ENCODE measurements around the gene PCDHGA8.

PCDHGA8 gene

DNA sequence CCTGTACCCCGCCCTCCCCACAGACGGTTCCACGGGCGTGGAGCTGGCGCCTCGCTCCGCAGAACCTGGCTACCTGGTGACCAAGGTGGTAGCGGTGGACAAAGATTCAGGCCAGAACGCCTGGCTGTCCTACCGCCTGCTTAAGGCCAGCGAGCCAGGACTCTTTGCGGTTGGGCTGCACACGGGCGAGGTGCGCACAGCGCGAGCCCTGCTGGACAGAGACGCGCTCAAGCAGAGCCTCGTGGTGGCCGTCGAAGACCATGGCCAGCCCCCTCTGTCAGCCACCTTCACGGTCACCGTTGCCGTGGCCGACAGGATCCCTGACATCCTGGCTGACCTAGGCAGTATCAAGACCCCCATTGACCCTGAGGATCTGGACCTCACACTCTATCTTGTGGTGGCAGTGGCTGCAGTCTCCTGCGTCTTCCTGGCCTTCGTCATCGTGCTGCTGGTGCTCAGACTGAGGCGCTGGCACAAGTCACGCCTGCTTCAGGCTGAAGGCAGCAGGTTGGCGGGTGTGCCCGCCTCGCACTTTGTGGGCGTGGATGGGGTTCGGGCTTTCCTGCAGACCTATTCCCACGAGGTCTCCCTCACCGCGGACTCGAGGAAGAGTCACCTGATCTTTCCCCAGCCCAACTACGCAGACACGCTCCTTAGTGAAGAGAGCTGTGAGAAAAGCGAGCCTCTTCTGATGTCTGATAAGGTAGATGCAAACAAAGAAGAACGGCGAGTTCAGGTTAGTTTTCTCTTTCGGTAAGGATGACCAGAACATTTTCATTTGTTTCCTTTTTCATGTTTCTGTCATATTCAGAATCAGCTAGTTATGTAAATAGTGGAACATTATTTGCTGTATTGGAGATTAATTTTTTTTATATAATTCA lies 26.2 kb upstream of the PCDHGA8 start:
- H3K79me1 ChIP-seq (ENCODE audit: low read length), result no peaks in the 10 kb centered on the region
- H3K79me2 ChIP-seq (ENCODE audit: control insufficient read depth, insufficient read depth, low read length, poor library complexity), result no peaks in the 10 kb centered on the region
- H3K18ac ChIP-seq (ENCODE audit: low read length), result no peak overlapping the region
- no peak overlapping the region for H3K4me2 ChIP-seq (ENCODE audit: low read length)
- peaks cover 2 to 3% of the 10 kb centered on the region in 2 experiments for H3K36me3 ChIP-seq (ENCODE audit: control insufficient read depth in 1 of 2, insufficient read depth in 2 of 2, low read length in 2 of 2)
- no peak overlapping the region for H3K23ac ChIP-seq (ENCODE audit: low read length)
- no peak overlapping the region for H3K27ac ChIP-seq (ENCODE audit: low read depth, low read length)
- no peak overlapping the region for H2AK5ac ChIP-seq (ENCODE audit: low read length)
- H2BK120ac ChIP-seq (ENCODE audit: insufficient read depth, low read length, poor library complexity), result no peak overlapping the region
- no peak overlapping the region for H2BK12ac ChIP-seq (ENCODE audit: low read length)
- H4K12ac ChIP-seq (ENCODE audit: low read depth, low read length), result no peak overlapping the region
- no peak overlapping the region for H2BK5ac ChIP-seq (ENCODE audit: low read depth, low read length, poor library complexity)
- H3K4me1 ChIP-seq (ENCODE audit: control insufficient read depth in 1 of 2, insufficient read depth in 2 of 2, low read length in 2 of 2), result no peaks in the 10 kb centered on the region
- peaks cover 34% of the 10 kb centered on the region for H3K9me3 ChIP-seq (ENCODE audit: insufficient read depth, low read depth, low read length)
- no peak overlapping the region for H2AFZ ChIP-seq (ENCODE audit: insufficient read depth, low read length, poor library complexity)
- no peak overlapping the region for H3K9ac ChIP-seq (ENCODE audit: low read length)
- no peaks in the 10 kb centered on the region for H3K27me3 ChIP-seq (ENCODE audit: insufficient read depth, low read length)
- no peak overlapping the region for H3K4ac ChIP-seq (ENCODE audit: low read depth, low read length)
- no peak overlapping the region for H3K14ac ChIP-seq (ENCODE audit: low read length)
- no peak overlapping the region for H3K4me3 ChIP-seq (ENCODE audit: low read depth, low read length)
- H4K8ac ChIP-seq (ENCODE audit: low read depth, low read length), result no peak overlapping the region
- no CpG with 5 or more reads among the region's 46 CpGs for WGBS (ENCODE audit: extremely low coverage, insufficient coverage, insufficient read length)
- DNase-seq, result no peak
- H4K91ac ChIP-seq (ENCODE audit: low read depth, low read length), result no peak overlapping the region

DNA sequence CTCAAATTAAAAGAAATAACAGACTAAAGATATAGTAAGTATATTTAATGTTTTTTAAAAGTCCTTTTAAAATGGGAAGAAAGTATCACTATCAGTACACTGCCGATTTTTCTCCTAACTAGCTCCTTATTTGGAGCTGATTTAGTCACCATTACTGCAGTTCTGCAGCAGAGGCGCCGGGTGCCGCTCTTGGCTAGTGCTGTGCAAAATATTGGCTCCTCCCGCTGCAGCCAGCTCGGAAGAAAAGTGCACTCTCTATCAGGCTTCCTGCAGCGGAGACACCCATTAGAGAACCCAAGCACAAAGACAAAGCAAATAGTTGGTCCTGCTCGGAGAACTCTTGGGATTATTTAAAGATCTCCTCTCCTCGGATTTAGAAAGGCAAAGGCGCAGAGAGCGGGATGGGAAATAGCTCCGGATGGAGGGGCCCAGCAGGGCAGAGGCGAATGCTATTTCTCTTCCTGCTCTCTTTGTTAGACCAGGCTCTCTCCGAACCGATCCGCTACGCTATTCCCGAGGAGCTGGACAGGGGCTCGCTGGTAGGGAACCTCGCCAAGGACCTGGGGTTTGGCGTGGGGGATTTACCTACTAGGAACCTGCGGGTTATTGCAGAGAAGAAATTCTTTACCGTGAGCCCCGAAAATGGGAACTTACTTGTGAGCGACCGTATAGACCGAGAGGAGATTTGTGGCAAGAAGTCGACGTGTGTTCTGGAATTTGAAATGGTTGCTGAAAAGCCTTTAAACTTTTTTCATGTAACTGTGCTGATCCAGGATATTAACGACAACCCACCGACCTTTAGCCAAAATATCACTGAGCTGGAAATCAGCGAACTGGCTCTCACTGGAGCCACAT lies 22.2 kb upstream of the PCDHGA8 start, which contains the start of gene PCDHGB3:
TSS of gene PCDHGB3 (plus strand) at position 249 of the 855 bp plus-strand sequence. CDS start at position 402, 153 bp downstream.
- H4K8ac ChIP-seq (ENCODE audit: low read depth, low read length), result no peak within 1 kb of the TSS
- no peak for DNase-seq
- H3K23ac ChIP-seq (ENCODE audit: low read length), result no peak within 1 kb of the TSS
- no peak within 1 kb of the TSS for H2AK5ac ChIP-seq (ENCODE audit: low read length)
- H2BK12ac ChIP-seq (ENCODE audit: low read length), result no peak within 1 kb of the TSS
- no peak within 1 kb of the TSS for H3K4ac ChIP-seq (ENCODE audit: low read depth, low read length)
- H2BK120ac ChIP-seq (ENCODE audit: insufficient read depth, low read length, poor library complexity), result no peak within 1 kb of the TSS
- H3K18ac ChIP-seq (ENCODE audit: low read length), result no peak within 1 kb of the TSS
- no peaks in the 10 kb centered on the region for H3K27me3 ChIP-seq (ENCODE audit: insufficient read depth, low read length)
- peaks cover 38% of the 10 kb centered on the region for H3K9me3 ChIP-seq (ENCODE audit: insufficient read depth, low read depth, low read length)
- H3K4me2 ChIP-seq (ENCODE audit: low read length), result no peak within 1 kb of the TSS
- no peak within 1 kb of the TSS for H2BK5ac ChIP-seq (ENCODE audit: low read depth, low read length, poor library complexity)
- H3K4me1 ChIP-seq (ENCODE audit: control insufficient read depth in 1 of 2, insufficient read depth in 2 of 2, low read length in 2 of 2), result no peaks in the 10 kb centered on the region
- H4K91ac ChIP-seq (ENCODE audit: low read depth, low read length), result no peak within 1 kb of the TSS
- no peak within 1 kb of the TSS for H3K9ac ChIP-seq (ENCODE audit: low read length)
- no CpG with 5 or more reads among the region's 32 CpGs for WGBS (ENCODE audit: extremely low coverage, insufficient coverage, insufficient read length)
- H3K36me3 ChIP-seq (ENCODE audit: control insufficient read depth in 1 of 2, insufficient read depth in 2 of 2, low read length in 2 of 2), result peaks cover 2 to 3% of the 10 kb centered on the region in 2 experiments
- no peak within 1 kb of the TSS for H2AFZ ChIP-seq (ENCODE audit: insufficient read depth, low read length, poor library complexity)
- no peak within 1 kb of the TSS for H4K12ac ChIP-seq (ENCODE audit: low read depth, low read length)
- no peak within 1 kb of the TSS for H3K4me3 ChIP-seq (ENCODE audit: low read depth, low read length)
- H3K14ac ChIP-seq (ENCODE audit: low read length), result no peak within 1 kb of the TSS
- H3K79me1 ChIP-seq (ENCODE audit: low read length), result no peaks in the 10 kb centered on the region
- no peaks in the 10 kb centered on the region for H3K79me2 ChIP-seq (ENCODE audit: control insufficient read depth, insufficient read depth, low read length, poor library complexity)
- no peak within 1 kb of the TSS for H3K27ac ChIP-seq (ENCODE audit: low read depth, low read length)

DNA sequence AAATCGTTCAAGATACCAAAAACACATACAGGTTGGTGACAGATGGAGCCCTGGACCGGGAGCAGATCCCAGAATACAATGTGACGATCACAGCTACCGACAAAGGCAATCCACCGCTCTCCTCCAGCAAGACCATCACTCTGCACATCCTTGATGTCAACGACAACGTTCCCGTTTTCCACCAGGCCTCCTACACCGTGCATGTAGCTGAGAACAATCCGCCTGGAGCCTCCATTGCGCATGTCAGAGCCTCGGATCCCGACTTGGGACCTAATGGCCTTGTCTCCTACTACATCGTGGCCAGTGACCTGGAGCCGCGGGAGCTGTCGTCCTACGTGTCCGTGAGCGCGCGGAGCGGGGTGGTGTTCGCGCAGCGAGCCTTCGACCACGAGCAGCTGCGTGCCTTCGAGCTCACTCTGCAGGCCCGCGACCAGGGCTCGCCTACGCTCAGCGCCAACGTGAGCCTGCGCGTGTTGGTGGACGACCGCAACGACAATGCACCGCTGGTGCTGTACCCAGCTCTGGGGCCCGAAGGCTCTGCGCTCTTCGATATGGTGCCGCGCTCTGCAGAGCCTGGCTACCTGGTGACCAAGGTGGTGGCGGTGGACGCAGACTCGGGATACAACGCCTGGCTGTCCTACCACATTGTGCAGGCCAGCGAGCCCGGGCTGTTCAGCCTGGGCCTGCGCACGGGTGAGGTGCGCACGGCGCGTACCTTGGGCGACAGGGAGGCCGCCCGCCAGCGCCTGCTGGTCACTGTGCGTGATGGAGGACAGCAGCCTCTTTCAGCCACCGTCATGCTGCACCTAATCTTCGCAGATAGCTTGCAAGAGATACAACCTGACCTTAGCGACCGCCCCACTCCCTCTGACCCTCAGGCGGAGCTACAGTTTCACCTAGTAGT lies 20.6 kb upstream of the PCDHGA8 start:
- Histone ChIP-seq H3K4me3 (ENCODE audit: low read depth, low read length) (peak overlapping the region; percentile 13), H3K79me1 (ENCODE audit: low read length) (no peaks in the 10 kb centered on the region), H4K12ac (ENCODE audit: low read depth, low read length) (no peak overlapping the region), H3K4me2 (ENCODE audit: low read length) (no peak overlapping the region), H3K79me2 (ENCODE audit: control insufficient read depth, insufficient read depth, low read length, poor library complexity) (no peaks in the 10 kb centered on the region), H4K8ac (ENCODE audit: low read depth, low read length) (no peak overlapping the region), H3K27ac (ENCODE audit: low read depth, low read length) (no peak overlapping the region), H3K9ac (ENCODE audit: low read length) (no peak overlapping the region), H4K91ac (ENCODE audit: low read depth, low read length) (no peak overlapping the region), H2BK12ac (ENCODE audit: low read length) (no peak overlapping the region), H3K18ac (ENCODE audit: low read length) (no peak overlapping the region), H2BK120ac (ENCODE audit: insufficient read depth, low read length, poor library complexity) (no peak overlapping the region), H2AK5ac (ENCODE audit: low read length) (no peak overlapping the region), H3K36me3 (ENCODE audit: control insufficient read depth in 1 of 2, insufficient read depth in 2 of 2, low read length in 2 of 2) (peaks cover 2 to 3% of the 10 kb centered on the region in 2 experiments), H2AFZ (ENCODE audit: insufficient read depth, low read length, poor library complexity) (no peak overlapping the region), H3K4me1 (ENCODE audit: control insufficient read depth in 1 of 2, insufficient read depth in 2 of 2, low read length in 2 of 2) (no peaks in the 10 kb centered on the region), H3K14ac (ENCODE audit: low read length) (no peak overlapping the region), H2BK5ac (ENCODE audit: low read depth, low read length, poor library complexity) (no peak overlapping the region), H3K4ac (ENCODE audit: low read depth, low read length) (no peak overlapping the region), H3K23ac (ENCODE audit: low read length) (no peak overlapping the region), H3K9me3 (ENCODE audit: insufficient read depth, low read depth, low read length) (peaks cover 36% of the 10 kb centered on the region), H3K27me3 (ENCODE audit: insufficient read depth, low read length) (no peaks in the 10 kb centered on the region)
- WGBS (ENCODE audit: extremely low coverage, insufficient coverage, insufficient read length), result no CpG with 5 or more reads among the region's 69 CpGs
- DNase-seq, result no peak
